Activated CD8-positive, alpha-beta memory T cell treated with anti-CD3 and anti-CD28 coated beads, Interleukin-2, amount 50 U/mL, for 24 hours (primary cell): Measurements from ENCODE around the gene PEX14.
"Not testable (repeated sequence)": the region's sequence is repeated elsewhere in the genome, so short reads cannot be mapped to it uniquely, and the experiment has no call there.

Source experiments
- DNase-seq: peaks from one replicate; pipeline ENCODE4 v3.0.0-alpha.2; 2020; ENCODE audit errors: extremely low read depth

PEX14 gene

DNA sequence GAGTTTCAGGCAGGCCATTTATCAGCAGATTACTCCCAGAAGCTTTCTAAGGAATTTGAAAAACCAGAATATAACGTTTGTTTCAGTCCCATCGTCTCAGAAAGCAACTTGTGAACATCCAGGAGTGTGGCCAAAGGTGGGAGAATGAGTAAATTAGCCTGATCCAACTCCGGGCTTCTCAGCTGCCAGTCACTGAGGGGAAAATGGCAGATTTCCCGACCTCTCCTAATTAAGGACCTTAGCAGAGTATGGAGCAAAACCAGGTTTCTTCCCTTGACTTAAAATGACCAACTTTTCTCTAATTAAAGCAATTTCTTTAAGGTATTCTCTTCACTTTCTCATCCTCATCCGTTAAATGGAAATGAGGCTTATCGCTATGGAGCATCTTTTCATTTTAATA, 23.9 kb upstream of the PEX14 start:
- DNase-seq = no peak

DNA sequence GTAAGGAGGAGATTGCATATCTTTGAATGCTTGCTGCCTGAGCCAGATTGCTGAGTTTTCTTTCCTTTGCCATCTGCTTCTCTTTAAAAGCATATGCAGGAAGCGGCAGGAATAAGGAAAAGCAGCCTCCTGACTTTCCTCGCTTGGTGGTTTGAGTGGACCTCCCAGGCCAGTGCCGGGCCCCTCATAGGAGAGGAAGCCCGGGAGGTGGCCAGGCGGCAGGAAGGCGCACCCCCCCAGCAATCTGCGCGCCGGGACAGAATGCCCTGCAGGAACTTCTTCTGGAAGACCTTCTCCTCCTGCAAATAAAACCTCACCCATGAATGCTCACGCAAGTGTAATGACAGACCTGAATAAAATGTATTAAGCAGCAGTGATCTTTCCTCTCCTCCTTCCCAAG, 23.5 kb upstream of the PEX14 start:
- no peak for DNase-seq

DNA sequence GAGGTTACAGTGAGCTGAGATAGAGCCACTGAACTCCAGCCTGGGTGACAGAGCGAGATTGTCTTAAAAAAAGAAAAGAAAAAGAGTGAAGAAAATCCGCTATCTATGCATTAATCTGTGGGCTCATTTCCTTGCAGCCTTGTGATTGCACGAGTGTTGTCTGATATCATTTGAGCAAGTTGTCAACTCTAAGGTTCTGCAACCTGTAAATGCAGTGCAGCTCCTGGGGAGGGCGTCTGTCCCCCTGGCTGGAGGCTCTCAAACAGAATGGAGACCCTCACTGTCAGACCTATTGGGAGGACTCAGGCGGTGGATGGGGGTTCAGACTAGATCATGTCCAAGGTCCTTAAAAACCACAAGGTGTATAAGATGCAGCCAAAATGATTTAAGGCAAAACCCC, 18.7 kb upstream of the PEX14 start:
- DNase-seq = no peak

DNA sequence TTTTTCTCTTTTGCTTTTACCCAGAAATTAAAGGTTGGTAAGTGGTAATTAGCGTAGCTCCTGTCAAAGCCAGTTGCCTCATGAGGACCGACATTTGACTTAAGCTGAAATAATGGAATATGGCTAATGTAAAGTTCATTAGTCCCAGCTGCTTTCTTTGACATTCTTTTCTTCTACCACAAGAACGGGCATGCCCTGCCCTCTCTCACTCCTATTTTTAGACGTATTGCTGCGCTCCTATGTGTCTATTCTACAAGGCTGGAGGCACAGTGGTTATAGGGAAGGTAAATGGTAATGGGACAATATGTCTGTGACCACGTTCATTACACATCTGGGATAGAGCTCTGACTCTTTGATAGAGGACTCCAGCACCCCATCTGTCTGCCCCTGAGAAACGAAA, 18.1 kb upstream of the PEX14 start:
- DNase-seq = no peak

DNA sequence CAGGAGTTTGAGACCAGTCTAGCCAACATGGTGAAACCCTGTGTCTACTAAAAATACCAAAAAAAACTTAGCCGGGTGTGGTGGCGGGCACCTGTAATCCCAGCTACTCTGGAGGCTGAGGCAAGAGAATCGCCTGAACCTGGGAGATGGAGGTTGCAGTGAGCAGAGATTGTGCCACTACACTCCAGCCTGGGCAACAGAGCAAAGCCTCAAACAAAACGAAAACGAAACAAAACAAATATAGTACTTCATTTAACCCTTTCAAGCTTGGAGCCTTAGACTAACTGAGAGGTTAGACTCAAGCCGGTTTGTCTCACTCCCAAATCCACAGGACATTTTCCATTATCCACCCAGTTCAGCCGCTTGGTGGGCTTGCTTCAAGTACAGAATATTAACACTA, 17.3 kb upstream of the PEX14 start:
- DNase-seq = not testable (repeated sequence)

DNA sequence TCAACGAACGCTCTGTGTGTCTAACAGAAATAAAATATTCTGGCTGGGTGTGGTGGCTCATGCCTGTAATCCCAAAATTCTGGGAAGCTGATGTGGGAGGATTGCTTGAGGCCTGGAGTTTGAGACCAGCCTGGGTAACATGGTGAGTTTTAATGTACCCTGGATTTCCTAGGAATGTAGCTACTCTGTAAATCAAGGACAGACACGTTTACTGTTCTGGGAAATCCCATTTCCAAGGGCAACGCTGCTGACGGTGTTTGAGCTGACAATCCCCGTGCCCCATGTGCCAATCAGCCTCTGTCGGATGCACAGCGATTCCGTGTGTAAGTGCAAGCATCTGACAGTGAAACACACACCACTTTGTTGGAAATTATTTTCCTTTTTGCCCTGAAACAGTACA, 16.9 kb upstream of the PEX14 start:
- no peak for DNase-seq

DNA sequence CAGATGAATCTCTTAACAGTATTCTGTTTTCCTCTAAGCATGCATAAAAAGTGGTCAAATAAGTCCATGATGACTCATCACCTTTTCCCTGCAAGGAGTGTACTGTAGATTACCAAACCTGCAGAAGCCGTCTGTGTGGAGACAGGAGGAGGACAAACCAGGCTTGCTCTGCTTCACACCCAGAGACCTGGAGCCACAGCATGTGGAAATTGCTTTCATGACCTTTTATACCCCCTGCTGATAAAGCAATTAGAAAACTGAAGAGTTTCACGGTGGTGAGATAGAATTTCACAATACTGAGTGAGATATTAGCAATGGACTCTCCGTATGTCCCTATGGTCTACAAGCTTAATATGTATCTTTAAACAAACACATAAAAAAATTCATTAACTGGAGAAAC, 15.6 kb upstream of the PEX14 start:
- DNase-seq = no peak

DNA sequence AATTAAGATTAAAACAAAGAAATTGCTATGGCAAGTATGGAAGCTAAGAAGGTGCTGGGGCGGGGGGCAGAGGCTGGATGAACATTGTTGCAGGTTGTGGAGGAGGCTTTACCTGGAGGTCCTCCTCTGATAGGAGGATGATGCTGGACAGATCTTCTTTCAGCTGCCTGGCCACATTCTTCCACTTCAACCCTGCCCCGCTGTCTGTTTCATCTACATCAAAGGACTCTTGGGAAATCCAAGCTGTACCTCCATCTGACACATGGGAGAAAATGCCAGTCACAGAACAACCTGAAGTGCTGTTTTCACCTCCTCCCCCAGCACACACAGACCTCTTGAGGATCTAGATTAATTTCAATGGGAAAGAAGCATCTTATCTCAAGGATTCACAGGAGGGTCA, 7.7 kb upstream of the PEX14 start:
- no peak for DNase-seq

DNA sequence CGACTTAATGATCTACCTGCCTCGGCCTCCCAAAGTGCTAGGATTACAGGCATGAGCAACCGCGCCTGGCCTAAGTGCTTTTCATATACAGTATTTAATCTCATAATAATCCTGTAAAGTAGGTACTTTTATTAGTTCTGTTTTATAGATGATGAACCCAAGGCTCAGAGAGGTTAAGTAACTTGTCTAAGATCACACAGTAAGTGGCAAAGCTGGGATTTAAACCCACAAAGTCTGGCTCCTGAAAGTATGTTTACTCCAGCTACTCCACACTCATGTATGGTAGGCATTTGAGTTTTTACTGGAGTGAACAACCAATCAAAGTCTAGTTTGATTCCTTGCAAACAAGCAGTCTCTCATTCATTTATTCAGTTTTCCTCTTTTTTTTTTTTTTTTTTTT, 4.7 kb upstream of the PEX14 start:
- no peak for DNase-seq

DNA sequence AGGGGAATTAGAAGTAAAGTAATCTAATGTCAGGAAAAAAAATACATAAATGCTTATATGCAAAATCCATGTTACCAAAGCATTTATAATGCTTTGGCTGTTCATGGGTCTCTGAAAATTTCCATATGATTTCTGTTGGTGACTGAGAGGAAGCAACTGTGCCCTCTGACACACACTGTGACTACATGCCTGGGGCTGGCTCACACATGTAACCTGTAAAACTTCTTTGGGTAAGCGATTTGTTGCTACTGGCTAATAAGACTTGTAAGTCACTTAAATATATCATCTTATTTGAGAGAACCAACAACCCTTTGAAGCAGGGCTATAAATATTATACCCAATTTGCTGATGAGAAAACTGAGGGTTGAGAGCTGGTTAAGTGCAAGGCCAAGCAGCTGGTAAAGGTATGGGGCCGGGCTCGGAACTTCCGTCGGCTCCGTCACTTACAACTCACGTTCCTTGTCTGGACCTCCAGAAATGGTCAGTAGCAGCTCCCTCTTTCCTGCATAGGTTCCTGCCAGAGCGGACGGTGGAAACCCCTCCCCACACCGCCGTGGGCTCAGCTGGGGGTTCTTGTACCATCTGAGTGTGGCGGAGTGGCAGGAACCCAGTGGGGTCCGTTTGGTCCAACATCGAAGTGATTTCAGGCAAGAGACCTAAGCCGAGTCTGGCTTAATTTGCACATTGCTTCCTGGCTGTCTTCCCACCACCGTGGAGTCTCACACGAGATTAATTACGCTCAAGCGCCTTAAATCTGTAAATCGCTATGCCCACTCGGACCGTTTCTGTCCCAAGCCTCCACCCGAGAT, 3.1 kb upstream of the PEX14 start:
- DNase-seq = no peak

DNA sequence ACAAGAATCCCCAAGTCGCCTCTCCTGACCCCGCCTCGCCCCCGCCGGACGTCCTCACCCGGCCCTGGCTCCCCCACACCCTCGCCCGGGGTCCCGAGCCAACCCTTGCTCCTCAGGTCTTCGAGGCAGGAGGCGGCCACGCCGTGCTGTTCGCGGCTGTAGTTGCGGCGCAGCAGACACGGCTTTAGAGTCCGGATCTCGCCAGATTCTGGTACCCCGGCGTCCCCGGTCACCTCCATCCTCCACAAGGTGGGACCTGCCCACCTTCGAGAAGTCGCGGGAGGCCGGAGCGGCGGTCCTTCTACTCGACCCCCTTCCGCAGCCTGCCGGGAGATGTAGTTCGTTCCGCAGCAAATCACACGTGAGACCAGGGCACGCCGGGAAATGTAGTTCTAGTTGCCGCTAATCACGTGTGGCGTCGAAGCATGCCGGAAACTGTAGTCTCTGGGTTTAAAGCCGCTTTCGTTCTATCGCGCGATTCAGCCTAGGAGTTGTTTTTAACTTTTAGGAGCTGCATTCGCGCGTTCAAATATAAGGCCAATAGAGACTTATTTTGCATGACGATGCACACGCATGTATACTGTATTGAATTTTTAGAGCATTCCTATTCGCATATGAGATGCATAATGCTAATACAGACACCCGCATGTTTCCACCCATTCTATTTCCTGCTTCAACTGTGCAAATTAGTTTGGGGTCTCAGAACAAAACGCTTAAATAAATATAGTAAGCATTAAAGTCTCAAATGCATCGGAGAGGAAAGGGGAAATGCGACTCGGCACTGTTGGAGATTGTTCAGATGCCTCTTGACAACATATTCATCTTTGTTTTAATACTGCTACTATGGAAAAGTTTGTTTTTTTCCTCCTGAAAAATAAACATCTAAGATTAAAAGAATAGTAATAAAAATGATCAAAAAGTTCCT, 2.3 kb upstream of the PEX14 start, which contains the start of gene DFFA:
TSS of gene DFFA (minus strand) at position 310 of the 925 bp plus-strand sequence. CDS start at position 239, 71 bp downstream.
- DNase-seq = peak; percentile 85

DNA sequence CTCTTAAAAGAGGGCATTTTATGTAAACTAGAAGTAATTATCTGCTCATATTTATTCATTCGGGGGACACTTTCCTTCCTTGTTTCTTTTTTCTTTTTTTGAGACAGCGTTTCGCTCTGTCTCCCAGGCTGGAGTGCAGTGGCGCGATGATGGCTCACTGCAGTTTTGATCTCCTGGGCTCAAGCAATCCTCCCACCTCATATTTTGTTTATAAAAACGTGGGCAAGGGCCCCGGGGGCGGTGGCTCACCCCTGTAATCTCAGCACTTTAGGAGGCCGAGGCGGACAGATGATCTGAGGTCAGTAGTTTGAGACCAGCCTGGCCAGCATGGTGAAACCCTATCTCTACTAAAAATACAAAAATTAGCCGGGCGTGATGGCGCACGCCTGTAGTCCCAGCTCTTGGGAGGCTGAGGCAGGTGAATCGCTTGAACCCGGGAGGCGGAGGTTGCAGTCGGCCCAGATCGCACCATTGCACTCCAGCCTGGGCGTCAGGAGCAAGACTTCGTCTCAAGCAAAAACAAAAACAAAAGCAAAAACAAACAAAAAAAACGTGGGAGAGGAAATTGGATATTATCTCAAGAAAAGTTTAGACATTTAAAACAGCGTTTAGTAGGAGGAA, 1.5 kb upstream of the PEX14 start:
- no peak for DNase-seq

DNA sequence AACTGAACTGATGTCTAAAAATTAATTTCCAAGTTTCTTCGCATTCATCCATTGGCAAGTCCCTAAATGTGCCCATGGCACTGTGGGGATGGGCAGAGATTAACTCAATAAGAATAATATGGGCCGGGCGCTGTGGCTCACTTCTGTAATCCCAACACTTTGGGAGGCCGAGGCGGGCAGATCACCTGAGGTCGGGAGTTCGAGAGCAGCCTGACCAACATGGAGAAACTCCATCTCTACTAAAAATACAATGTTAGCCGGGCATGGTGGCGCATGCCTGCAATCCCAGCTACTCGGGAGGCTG, 489 bp upstream of the PEX14 start:
- DNase-seq = not testable (repeated sequence)

DNA sequence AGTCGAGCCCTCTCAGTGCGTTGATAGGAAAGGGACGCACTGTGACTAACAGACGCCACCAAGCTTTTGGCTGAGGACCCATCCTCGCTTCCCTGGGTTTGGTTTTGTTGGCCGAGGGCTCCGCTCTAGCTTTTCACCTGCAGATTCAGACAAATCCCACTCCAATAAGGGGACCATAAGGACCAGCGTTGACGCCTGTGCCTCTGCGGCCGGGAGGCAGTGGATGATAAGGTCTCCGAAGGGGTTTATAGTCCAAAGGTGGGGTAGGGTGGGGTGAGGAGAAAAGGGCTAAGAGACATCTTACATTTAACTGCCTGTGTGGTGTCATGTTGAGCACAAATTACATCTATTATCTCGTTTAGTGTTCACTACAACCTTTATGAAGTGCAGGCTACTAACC, 760 bp downstream of the PEX14 start:
- no peak for DNase-seq

DNA sequence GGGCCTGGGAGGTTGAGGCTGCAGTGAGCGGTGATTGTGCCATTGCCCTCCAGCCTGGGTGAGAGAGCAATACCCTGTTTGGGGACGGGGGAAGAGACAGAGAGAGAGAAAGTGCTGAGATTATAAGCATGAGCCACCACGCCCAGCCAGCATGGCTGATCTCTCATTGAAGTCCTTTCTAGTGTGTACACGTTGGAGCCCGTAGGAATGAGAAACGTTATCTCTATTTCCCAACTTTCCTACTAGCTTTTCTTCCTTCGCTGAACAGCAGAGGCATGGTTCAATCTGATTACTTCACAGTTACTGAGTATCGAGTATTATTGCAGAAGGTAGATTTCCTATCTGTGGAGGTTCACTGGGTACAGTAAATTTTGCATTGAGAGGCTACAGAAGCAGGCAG, 4.5 kb downstream of the PEX14 start:
- DNase-seq = no peak

DNA sequence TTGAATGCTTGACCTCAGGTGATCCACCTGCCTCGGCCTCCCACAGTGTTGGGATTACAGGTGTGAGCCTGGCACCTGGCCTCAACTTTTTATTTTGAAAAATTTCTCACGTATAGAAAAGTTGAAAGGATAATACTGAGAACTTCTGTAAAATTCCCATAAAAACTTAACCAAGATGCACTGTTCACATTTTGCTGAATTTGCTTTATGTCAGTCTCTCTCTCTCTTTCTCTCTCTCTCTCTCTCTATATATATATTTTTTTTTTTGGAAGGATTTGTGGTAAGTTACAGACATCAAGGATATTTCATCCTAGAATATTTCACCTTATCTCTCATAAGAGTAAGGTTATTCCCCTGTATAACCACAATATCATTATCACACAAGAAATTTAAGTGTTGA, 5.9 kb downstream of the PEX14 start:
- no peak for DNase-seq

DNA sequence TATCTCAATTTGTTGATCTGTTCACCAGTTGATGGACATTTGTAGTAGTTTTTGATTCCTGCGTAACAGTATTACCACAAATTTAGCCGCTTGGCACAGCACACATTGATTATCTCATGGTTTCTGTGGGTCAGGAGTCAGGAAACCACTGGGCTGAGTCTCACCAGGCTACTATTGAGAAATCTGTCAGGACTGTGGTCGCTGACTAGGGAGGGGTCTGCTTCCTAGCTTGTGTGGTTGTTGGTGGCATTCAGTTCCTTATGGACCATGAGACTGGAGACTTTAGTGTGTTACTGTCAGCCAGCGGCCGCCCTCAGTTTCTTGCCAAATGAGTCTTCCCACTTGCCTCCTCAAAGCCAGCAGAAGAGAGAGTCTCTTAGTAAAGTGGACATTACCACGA, 9.8 kb downstream of the PEX14 start:
- no peak for DNase-seq

DNA sequence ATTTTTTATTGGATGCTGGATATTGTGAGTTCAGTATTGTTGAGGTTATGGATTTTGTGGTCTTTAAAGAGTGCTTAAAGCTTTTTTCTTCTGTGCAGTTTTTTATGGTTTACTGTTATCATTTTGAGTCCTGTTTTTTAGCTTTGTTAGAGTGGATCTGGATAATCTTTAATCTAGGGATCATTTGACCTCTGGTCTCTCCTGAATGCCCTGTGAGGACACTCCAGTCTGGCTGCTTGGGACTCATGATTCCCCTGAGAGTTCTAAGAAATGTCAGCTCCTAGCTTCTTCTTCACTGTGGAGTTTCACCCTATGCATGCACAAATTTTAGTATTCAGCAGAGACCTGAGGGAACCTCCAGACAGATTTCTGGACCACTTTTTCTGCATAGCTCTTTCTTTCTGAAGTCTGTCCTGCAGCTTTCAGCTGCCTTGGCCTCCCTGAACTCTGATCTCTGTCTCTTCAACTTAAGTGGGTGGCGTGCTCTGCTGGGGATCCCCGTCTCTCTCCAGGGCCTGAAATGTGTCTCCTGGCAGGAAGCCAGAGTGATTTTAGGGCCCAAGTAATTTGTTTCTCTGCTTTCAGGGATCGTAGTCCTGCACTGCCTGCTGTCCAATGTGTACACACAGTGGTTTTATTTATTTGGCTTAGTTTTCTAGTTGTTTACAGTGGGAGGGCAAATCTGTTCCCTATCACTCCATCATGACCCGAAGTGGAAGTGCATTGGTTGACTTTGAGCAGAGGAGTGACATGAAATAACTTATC, 14.7 kb downstream of the PEX14 start:
- no peak for DNase-seq

DNA sequence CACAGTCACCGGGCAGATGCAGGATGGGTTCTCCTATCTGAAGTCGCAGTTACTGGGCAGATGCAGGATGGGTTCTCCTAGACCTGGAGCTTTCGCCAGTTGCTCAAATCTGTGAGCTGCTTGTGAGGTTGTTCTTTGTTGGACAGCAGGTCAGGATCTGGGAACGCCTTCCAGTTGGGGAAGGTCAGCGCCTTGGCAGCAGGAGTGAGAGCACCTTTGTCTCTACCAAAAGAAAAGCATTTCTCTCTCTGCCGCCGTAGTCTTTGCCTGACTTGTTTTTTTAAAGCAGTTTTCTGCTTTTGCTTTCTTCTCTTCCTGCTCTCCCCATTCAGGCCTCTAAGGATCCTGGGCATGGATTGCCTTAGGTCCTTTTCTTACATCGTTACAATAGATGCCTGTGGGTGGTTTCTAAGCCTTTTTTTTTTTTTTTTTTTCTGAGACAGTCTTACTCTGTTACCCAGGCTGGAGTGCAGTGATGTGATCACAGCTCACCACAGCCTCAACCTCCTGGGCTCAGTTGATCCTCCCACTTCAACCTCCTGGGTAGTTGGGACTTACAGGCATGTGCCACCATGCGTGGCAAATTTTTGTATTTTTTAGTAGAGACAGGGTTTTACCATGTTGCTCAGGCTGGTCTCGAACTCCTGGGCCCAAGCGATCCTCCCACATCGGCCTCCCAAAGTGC, 15.7 kb downstream of the PEX14 start:
- no peak for DNase-seq

DNA sequence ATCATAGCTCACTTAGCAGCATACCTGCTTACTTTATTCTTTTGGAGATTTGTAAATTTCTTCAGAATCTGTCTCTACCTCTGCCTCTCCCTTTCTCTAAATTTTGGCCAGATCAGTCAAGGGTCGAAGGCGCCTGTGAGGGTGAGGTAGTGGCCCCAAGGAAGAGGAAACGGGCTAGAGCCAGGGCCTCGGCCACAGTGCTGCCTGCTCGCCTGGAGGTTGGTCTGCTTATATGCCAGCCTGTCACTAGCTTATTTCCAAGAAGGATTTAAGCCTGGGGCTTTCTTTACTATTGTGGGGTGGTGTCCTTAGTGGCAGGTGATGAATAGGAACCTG, 19.6 kb downstream of the PEX14 start:
- DNase-seq = no peak

DNA sequence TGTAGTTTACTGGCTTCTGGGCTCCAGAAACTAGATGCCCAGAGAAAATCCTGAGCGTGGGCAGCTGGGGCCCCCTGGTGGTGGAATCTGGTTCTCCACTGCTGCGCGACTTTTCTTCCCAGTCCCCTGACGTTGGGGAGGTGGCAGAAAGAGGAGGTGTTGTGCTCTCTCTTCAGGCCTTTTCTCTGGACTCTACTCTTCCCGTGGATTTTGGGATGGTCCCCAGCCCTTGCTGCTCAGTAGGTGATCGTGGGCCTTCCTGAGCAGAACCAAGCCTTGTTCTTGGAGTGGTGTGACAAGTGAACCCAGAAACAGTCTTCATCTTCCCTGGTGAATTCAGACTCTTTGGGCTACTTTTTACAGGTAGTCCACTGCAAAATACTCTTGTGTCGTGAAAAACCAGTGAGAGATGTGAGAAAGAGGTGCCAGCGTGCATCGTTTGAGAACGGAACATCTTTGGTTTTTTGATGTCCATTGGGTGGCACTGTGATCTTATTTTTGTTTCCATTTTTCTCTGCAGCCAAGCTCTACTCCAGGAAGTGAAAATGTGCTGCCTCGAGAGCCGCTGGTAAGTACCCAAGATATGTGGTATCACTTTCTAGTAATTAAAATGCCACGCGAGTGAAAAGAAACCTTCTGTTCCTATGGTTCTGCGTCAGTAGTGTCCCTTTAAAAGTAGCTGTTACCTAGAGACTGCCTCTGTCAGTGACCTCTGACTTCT, 20.2 kb downstream of the PEX14 start:
- peak; percentile 51 for DNase-seq
